K562 (cell line): ENCODE data around the gene KDM4C. TPM values are rescaled to one million over a fixed set of nuclear protein-coding genes. Genes with fewer than 3 reads are reported as not detected.

Experiments used
- ATAC-seq: fragments of 200-7000 bp; cut with Tn5 transposase; 3 replicates; pipeline ENCODE4 v1.9.1; 2020; ENCODE audit warnings: moderate library complexity
- BruUV-seq: library from RNA; stranded (reverse); fragments of 400-500 nt; replicated peaks from 2 replicates; lab custom pipeline; 2021; lab: Mats Ljungman, UMichigan
- CTCF ChIA-PET: fragments of 300-600 bp; formaldehyde crosslinking; extraction: SDS; loops from one replicate; lab custom pipeline; 2021; ENCODE audit warnings: low intra/inter-chr PET ratio; lab: Yijun Ruan, JAX
- POLR2A ChIA-PET: fragments of 300-600, 350-650 bp; sonication (Branson Sonifier 250); formaldehyde crosslinking; extraction: SDS; loops from one replicate; lab custom pipeline; 2021; ENCODE audit warnings: antibody characterized with exemption, inconsistent platforms; lab: Yijun Ruan, JAX
- DNase-seq, 4 experiments: peaks; one replicate each; pipeline versions ENCODE4 v3.0.0 to v3.0.0-alpha.2; 2011 to 2018; ENCODE audit warnings: low spot score in 3 of 4, mixed read lengths in 3 of 4; ENCODE audit errors: extremely low read depth in 1 of 4
- FAIRE-seq: peaks from 2 replicates; lab custom pipeline; 2011; peaks lifted over from hg19 to GRCh38; lab: Jason Lieb, UNC
- H2AFZ ChIP-seq: 2 replicates; pipeline ENCODE4 v1.6.0; 2011; ENCODE audit warnings: low read depth, low read length, control low read depth, inconsistent platforms
- H3K27ac ChIP-seq: fragments of 200-600 bp; 3 replicates; pipeline ENCODE4 v1.8.0; 2011; ENCODE audit warnings: low read depth, mild to moderate bottlenecking, control low read depth, inconsistent platforms, low read length, moderate library complexity, mixed read lengths; ENCODE audit errors: extremely low read depth
- H3K27me3 ChIP-seq, 2 experiments: fragments of 300-600 bp in 1 of 2; 2 replicates in 1 of 2; 3 replicates in 1 of 2; pipeline versions ENCODE4 v1.6.0 to v1.8.0; 2011; ENCODE audit warnings: inconsistent platforms in 2 of 2, low read length in 2 of 2, mild to moderate bottlenecking in 1 of 2, mixed read lengths in 1 of 2, moderate library complexity in 1 of 2; ENCODE audit not compliant: control insufficient read depth in 2 of 2, insufficient read depth in 2 of 2
- H3K36me3 ChIP-seq: fragments of 300-600 bp; 3 replicates; pipeline ENCODE4 v1.8.0; 2011; ENCODE audit warnings: mild to moderate bottlenecking, low read length, inconsistent platforms; ENCODE audit not compliant: control insufficient read depth, insufficient read depth
- H3K4me1 ChIP-seq, 2 experiments: fragments of 200-600 bp in 1 of 2; replicated peaks in 1 of 2; 2 replicates in 1 of 2; 3 replicates in 1 of 2; pipeline versions ENCODE4 v1.5.1 to v1.8.0; 2011; ENCODE audit warnings: inconsistent platforms in 2 of 2, low read length in 2 of 2, mild to moderate bottlenecking in 1 of 2, mixed read lengths in 1 of 2, moderate library complexity in 1 of 2; ENCODE audit not compliant: control insufficient read depth in 2 of 2, insufficient read depth in 2 of 2
- H3K4me2 ChIP-seq: 2 replicates; pipeline ENCODE4 v1.6.1; 2011; ENCODE audit warnings: low read length, control low read depth, inconsistent platforms, mixed read lengths; ENCODE audit not compliant: insufficient read depth
- H3K4me3 ChIP-seq: fragments of 200-600 bp; sonication (generic), shearing (Covaris generic); 2 replicates; pipeline ENCODE4 v1.5.1; 2016; ENCODE audit warnings: control low read depth, inconsistent platforms
- H3K79me2 ChIP-seq: fragments of 200-600 bp; 3 replicates; pipeline ENCODE4 v1.8.0; 2011; ENCODE audit warnings: low read length, inconsistent platforms; ENCODE audit not compliant: control insufficient read depth, insufficient read depth
- H3K9ac ChIP-seq, 2 experiments: 2 replicates each; pipeline versions ENCODE4 v1.6.0 to v1.6.1; 2011; ENCODE audit warnings: low read depth in 2 of 2, low read length in 2 of 2, control low read depth in 1 of 2, inconsistent platforms in 1 of 2, mild to moderate bottlenecking in 1 of 2, mixed read lengths in 1 of 2; ENCODE audit not compliant: insufficient read depth in 1 of 2
- H3K9me1 ChIP-seq: one replicate; pipeline ENCODE4 v1.6.0; 2011; ENCODE audit warnings: inconsistent platforms, mild to moderate bottlenecking, low read length, moderate library complexity; ENCODE audit not compliant: control insufficient read depth, insufficient read depth
- H3K9me3 ChIP-seq: replicated peaks from 2 replicates; pipeline ENCODE4 v1.5.1; 2011; ENCODE audit warnings: low read depth, low read length, inconsistent platforms; ENCODE audit not compliant: control insufficient read depth, insufficient read depth
- H4K20me1 ChIP-seq: replicated peaks from 2 replicates; pipeline ENCODE4 v1.6.1; 2011; ENCODE audit warnings: low read length, inconsistent platforms, mixed read lengths; ENCODE audit not compliant: control insufficient read depth, insufficient read depth
- CSDE1 ChIP-seq, 2 experiments: fragments of 450-650 bp; IDR thresholded peaks; 2 replicates each; pipeline ENCODE4 v1.6.1; 2016; ENCODE audit warnings: mild to moderate bottlenecking in 1 of 2
- HNRNPUL1 ChIP-seq: fragments of 200-400 bp; formaldehyde crosslinking; IDR thresholded peaks from 2 replicates; pipeline ENCODE4 v1.6.1; 2017; ENCODE audit warnings: low read length
- HOXB6 ChIP-seq: fragments of 250-450 bp; sonication (Bioruptor Pico); IDR thresholded peaks from 2 replicates; pipeline ENCODE4 v1.5.1; 2022; ENCODE audit warnings: mild to moderate bottlenecking, borderline replicate concordance
- KLF10 ChIP-seq: fragments of 250-450 bp; sonication (Bioruptor Pico); IDR thresholded peaks from 2 replicates; pipeline ENCODE4 v1.6.1; 2021; ENCODE audit warnings: matching md5 sums
- MAFK ChIP-seq: IDR thresholded peaks from 2 replicates; pipeline ENCODE4 v1.6.1; 2011; ENCODE audit warnings: low read length, improper control_type of control experiment
- NEUROD1 ChIP-seq: fragments of 150-350 bp; IDR thresholded peaks from 2 replicates; pipeline ENCODE4 v1.6.1; 2014; ENCODE audit warnings: borderline replicate concordance, low read length, low read depth; ENCODE audit not compliant: partially characterized antibody
- SMARCB1 ChIP-seq: IDR thresholded peaks from 2 replicates; pipeline ENCODE4 v1.6.1; 2011; ENCODE audit warnings: improper control_type of control experiment, low read depth; ENCODE audit not compliant: insufficient read length
- ZNF347 ChIP-seq: fragments of 450-650 bp; formaldehyde crosslinking; IDR thresholded peaks from 2 replicates; pipeline ENCODE4 v1.4.0; 2020; ENCODE audit warnings: low read depth, mild to moderate bottlenecking, moderate library complexity
- ZNF551 ChIP-seq: fragments of 250-450 bp; sonication (Bioruptor Pico); IDR thresholded peaks from 2 replicates; pipeline ENCODE4 v1.5.0; 2021; ENCODE audit warnings: mild to moderate bottlenecking, moderate library complexity
- WGBS: fragments of 100-300 bp; shearing (Covaris generic); methylation state at CpG from one replicate; pipeline ENCODE4 v1.1.6; 2016; ENCODE audit warnings: low coverage, mixed read lengths; ENCODE audit not compliant: insufficient coverage; ENCODE audit errors: missing lambda C conversion rate; 5-methylcytosine and 5-hydroxymethylcytosine counted together
- in situ Hi-C: fragments of 300-500 bp; cut with MboI; formaldehyde crosslinking; loops from 4 replicates; pipeline ENCODE4 v1.15.0; 2018; ENCODE audit warnings: inconsistent platforms, mixed read lengths
- intact Hi-C: fragments of 100-400 bp; cut with micrococcal nuclease; formaldehyde crosslinking; loops from 2 replicates; pipeline ENCODE4 v1.14.2; 2022
- polyA plus RNA-seq, 8 experiments: library from polyadenylated mRNA; depleted of rRNA in 4 of 8; stranded (reverse) in 5 of 8; unstranded in 3 of 8; fragments of >200 nt; fragmentation: Nextera tagmentation in 2 of 8; fragmentation: Illumina TruSeq in 1 of 8; extraction: Ambion mirVana in 2 of 8; extraction: Trizol in 1 of 8; gene quantifications; 2 replicates each; pipeline versions ENCODE4 v1.2.1 to v1.2.3, GENCODE V29; 2011 to 2014; ENCODE audit warnings: inconsistent platforms in 1 of 8, missing spikeins in 1 of 8
- total RNA-seq, 7 experiments: library from RNA; depleted of rRNA in 6 of 7; stranded (reverse); fragments of >200 nt in 6 of 7; fragmentation: Illumina TruSeq in 2 of 7; extraction: Trizol in 2 of 7; gene quantifications; 2 replicates each; pipeline versions ENCODE4 v1.2.1 to v1.2.3, GENCODE V29; 2011 to 2021; ENCODE audit warnings: low replicate concordance in 1 of 7
- TF ChIP-seq, protein P1 (sequence below): sonication (generic); formaldehyde crosslinking; IDR thresholded peaks from 2 replicates; pipeline ENCODE4 v1.8.0; 2022; ENCODE audit warnings: missing genetic modification reagents, mild to moderate bottlenecking, borderline replicate concordance
- TF ChIP-seq, protein P2 (sequence below), 3 experiments: fragments of 200-800 bp in 1 of 3; fragments of 250-450 bp in 1 of 3; fragments of 450-650 bp in 1 of 3; sonication (Bioruptor Pico) in 1 of 3; sonication (Bioruptor generic) in 1 of 3; formaldehyde crosslinking in 1 of 3; IDR thresholded peaks; 2 replicates each; pipeline versions ENCODE4 v1.6.1 to v1.8.0; 2016 to 2022; ENCODE audit warnings: mild to moderate bottlenecking in 2 of 3, missing genetic modification characterization in 2 of 3, missing compliant biosample characterization in 1 of 3, moderate library complexity in 1 of 3
- TF ChIP-seq, protein P3 (sequence below): fragments of 250-450 bp; sonication (Bioruptor Pico); IDR thresholded peaks from 2 replicates; pipeline ENCODE4 v1.5.0; 2021; ENCODE audit warnings: mild to moderate bottlenecking, borderline replicate concordance
- TF ChIP-seq, protein P4 (sequence below): sonication (generic); formaldehyde crosslinking; IDR thresholded peaks from 2 replicates; pipeline ENCODE4 v1.9.0; 2022; ENCODE audit warnings: mild to moderate bottlenecking, missing genetic modification reagents

KDM4C gene
- total and polyA plus RNA-seq, 9 of the 15 experiments (the other 6 are each of a cell fraction or from before 2014, with no cell fraction given): 5.4 to 17.0 (median 12.6) TPM

DNA sequence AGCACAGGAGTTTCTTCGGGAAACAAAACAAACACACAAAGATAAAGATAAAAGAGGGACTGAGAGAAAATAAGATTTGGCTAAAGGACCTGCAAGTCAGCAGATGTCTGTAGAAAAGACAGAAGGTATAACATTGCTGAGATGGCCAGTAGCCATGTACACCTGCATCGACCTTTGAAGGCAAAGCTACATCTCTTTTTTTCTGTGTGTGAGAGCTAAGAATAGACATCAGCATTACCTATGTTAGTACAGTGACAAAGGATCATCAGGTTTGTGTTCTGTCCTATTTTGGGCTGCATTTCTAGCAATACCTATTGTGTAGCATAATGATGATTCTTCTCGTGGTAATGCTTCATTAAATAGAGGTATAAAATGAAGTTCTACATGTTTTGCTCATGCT, 64.9 kb downstream of the KDM4C start:
- intact Hi-C loops (loop anchor here (10.0 kb wide), 2 partner anchors 232 to 712 kb away; no protein-coding TSS in a partner anchor), in situ Hi-C loops (no loop called here)
- Histone ChIP-seq H3K27me3 (no peaks in the 10 kb centered on the region), H3K36me3 (peaks cover 12% of the 10 kb centered on the region; the same call in 2 of the 3 replicates), H3K27ac (no peak overlapping the region), H3K9ac (no peak overlapping the region), H2AFZ (no peak overlapping the region), H3K4me1 (peaks cover 0 to 2% of the 10 kb centered on the region in 2 experiments; a peak in 3 of 5 replicates), H3K4me2 (no peak overlapping the region), H3K9me1 (no peaks in the 10 kb centered on the region), H4K20me1 (no peaks in the 10 kb centered on the region), H3K9me3 (no peaks in the 10 kb centered on the region), H3K4me3 (no peak overlapping the region), H3K79me2 (no peaks in the 10 kb centered on the region; the same call in 2 of the 3 replicates)
- 66% methylated on average over 2 of the region's 3 CpGs for WGBS
- ATAC-seq (no peak), FAIRE-seq (no peak), DNase-seq (no peak)
- ChIA-PET CTCF (no interaction called here), POLR2A (interaction anchor here (0.6 to 1.2 kb wide), 2 partner anchors 14 to 74 kb away, joined by 3 read pairs; no protein-coding TSS in a partner anchor)
- BruUV-seq: no TSS peak
- no peak for TF ChIP-seq ZNF347 (CRISPR knock-in tag)
- no peak for TF ChIP-seq HOXB6 (CRISPR knock-in tag)
- no peak for TF ChIP-seq ZNF551 (CRISPR knock-in tag)
- TF ChIP-seq, protein P1, sequence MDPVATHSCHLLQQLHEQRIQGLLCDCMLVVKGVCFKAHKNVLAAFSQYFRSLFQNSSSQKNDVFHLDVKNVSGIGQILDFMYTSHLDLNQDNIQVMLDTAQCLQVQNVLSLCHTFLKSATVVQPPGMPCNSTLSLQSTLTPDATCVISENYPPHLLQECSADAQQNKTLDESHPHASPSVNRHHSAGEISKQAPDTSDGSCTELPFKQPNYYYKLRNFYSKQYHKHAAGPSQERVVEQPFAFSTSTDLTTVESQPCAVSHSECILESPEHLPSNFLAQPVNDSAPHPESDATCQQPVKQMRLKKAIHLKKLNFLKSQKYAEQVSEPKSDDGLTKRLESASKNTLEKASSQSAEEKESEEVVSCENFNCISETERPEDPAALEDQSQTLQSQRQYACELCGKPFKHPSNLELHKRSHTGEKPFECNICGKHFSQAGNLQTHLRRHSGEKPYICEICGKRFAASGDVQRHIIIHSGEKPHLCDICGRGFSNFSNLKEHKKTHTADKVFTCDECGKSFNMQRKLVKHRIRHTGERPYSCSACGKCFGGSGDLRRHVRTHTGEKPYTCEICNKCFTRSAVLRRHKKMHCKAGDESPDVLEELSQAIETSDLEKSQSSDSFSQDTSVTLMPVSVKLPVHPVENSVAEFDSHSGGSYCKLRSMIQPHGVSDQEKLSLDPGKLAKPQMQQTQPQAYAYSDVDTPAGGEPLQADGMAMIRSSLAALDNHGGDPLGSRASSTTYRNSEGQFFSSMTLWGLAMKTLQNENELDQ (CRISPR knock-in tag): no peak
- TF ChIP-seq SMARCB1: no peak
- no peak for TF ChIP-seq CSDE1 (IDR thresholded peaks at IDR 0.05)
- TF ChIP-seq, protein P2, sequence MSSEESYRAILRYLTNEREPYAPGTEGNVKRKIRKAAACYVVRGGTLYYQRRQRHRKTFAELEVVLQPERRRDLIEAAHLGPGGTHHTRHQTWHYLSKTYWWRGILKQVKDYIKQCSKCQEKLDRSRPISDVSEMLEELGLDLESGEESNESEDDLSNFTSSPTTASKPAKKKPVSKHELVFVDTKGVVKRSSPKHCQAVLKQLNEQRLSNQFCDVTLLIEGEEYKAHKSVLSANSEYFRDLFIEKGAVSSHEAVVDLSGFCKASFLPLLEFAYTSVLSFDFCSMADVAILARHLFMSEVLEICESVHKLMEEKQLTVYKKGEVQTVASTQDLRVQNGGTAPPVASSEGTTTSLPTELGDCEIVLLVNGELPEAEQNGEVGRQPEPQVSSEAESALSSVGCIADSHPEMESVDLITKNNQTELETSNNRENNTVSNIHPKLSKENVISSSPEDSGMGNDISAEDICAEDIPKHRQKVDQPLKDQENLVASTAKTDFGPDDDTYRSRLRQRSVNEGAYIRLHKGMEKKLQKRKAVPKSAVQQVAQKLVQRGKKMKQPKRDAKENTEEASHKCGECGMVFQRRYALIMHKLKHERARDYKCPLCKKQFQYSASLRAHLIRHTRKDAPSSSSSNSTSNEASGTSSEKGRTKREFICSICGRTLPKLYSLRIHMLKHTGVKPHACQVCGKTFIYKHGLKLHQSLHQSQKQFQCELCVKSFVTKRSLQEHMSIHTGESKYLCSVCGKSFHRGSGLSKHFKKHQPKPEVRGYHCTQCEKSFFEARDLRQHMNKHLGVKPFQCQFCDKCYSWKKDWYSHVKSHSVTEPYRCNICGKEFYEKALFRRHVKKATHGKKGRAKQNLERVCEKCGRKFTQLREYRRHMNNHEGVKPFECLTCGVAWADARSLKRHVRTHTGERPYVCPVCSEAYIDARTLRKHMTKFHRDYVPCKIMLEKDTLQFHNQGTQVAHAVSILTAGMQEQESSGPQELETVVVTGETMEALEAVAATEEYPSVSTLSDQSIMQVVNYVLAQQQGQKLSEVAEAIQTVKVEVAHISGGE (CRISPR knock-in tag; IDR thresholded peaks at IDR 0.05): no peak
- TF ChIP-seq, protein P3, sequence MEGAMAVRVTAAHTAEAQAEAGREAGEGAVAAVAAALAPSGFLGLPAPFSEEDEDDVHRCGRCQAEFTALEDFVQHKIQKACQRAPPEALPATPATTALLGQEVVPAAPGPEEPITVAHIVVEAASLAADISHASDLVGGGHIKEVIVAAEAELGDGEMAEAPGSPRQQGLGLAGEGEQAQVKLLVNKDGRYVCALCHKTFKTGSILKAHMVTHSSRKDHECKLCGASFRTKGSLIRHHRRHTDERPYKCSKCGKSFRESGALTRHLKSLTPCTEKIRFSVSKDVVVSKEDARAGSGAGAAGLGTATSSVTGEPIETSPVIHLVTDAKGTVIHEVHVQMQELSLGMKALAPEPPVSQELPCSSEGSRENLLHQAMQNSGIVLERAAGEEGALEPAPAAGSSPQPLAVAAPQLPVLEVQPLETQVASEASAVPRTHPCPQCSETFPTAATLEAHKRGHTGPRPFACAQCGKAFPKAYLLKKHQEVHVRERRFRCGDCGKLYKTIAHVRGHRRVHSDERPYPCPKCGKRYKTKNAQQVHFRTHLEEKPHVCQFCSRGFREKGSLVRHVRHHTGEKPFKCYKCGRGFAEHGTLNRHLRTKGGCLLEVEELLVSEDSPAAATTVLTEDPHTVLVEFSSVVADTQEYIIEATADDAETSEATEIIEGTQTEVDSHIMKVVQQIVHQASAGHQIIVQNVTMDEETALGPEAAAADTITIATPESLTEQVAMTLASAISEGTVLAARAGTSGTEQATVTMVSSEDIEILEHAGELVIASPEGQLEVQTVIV (CRISPR knock-in tag): no peak
- TF ChIP-seq, protein P4, sequence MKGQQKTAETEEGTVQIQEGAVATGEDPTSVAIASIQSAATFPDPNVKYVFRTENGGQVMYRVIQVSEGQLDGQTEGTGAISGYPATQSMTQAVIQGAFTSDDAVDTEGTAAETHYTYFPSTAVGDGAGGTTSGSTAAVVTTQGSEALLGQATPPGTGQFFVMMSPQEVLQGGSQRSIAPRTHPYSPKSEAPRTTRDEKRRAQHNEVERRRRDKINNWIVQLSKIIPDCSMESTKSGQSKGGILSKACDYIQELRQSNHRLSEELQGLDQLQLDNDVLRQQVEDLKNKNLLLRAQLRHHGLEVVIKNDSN: no peak
- TF ChIP-seq NEUROD1: no peak
- TF ChIP-seq MAFK: no peak
- TF ChIP-seq HNRNPUL1: no peak
- no peak for TF ChIP-seq KLF10
